WTC11 (cell line): ENCODE measurements around the gene TMEM151A. TPM values are rescaled to one million over a fixed set of nuclear protein-coding genes. Genes with fewer than 3 reads are reported as not detected.
"Not testable (repeated sequence)": the region's sequence is repeated elsewhere in the genome, so short reads cannot be mapped to it uniquely, and the experiment has no call there.

Source experiments
- ATAC-seq: fragments of 200-7000 bp; cut with Tn5 transposase; 2 replicates; pipeline ENCODE4 v1.10.0; 2021; ENCODE audit warnings: mild to moderate bottlenecking, moderate library complexity
- CTCF ChIA-PET: fragments of 300-600 bp; sonication (Branson Sonifier 250); formaldehyde crosslinking; loops from one replicate; lab custom pipeline; 2021; ENCODE audit warnings: antibody characterized with exemption; lab: Charles Lee
- POLR2A ChIA-PET: fragments of 350-600 bp; sonication (Branson Sonifier 250); formaldehyde crosslinking; loops from one replicate; lab custom pipeline; 2021; ENCODE audit warnings: antibody characterized with exemption; lab: Charles Lee
- DNase-seq: peaks from one replicate; pipeline ENCODE4 v3.0.0; 2021; ENCODE audit warnings: low spot score
- H3K27ac Mint-ChIP-seq: 2 replicates; pipeline ENCODE4 v1.8.0; 2021; ENCODE audit warnings: mixed read lengths
- H3K27me3 Mint-ChIP-seq: 2 replicates; pipeline ENCODE4 v1.8.0; 2021; ENCODE audit warnings: low read depth, mild to moderate bottlenecking, moderate library complexity, mixed read lengths
- H3K36me3 Mint-ChIP-seq: 2 replicates; pipeline ENCODE4 v1.8.0; 2021; ENCODE audit warnings: mixed read lengths
- H3K4me1 Mint-ChIP-seq: 2 replicates; pipeline ENCODE4 v1.8.0; 2022; ENCODE audit warnings: mixed read lengths
- H3K4me3 Mint-ChIP-seq: 2 replicates; pipeline ENCODE4 v1.8.0; 2021; ENCODE audit warnings: mild to moderate bottlenecking, moderate library complexity, mixed read lengths
- H3K9me3 Mint-ChIP-seq: 2 replicates; pipeline ENCODE4 v1.8.0; 2021; ENCODE audit warnings: mixed read lengths
- AFF4 ChIP-seq: sonication (generic); formaldehyde crosslinking; IDR thresholded peaks from 2 replicates; pipeline ENCODE4 v1.8.1; 2023; ENCODE audit warnings: mild to moderate bottlenecking, missing genetic modification reagents, borderline replicate concordance
- ATF3 ChIP-seq: sonication (generic); formaldehyde crosslinking; conservative IDR thresholded peaks from 2 replicates; pipeline ENCODE4 v1.8.1; 2022; ENCODE audit warnings: mild to moderate bottlenecking, missing genetic modification reagents
- ATF6 ChIP-seq: sonication (generic); formaldehyde crosslinking; IDR thresholded peaks from 2 replicates; pipeline ENCODE4 v1.8.1; 2023; ENCODE audit warnings: mild to moderate bottlenecking, missing genetic modification reagents
- GTF2I ChIP-seq: fragments of 250-450 bp; sonication (Bioruptor Pico); conservative IDR thresholded peaks from 2 replicates; pipeline ENCODE4 v1.4.0; 2021; ENCODE audit warnings: mild to moderate bottlenecking
- JAZF1 ChIP-seq: fragments of 250-450 bp; sonication (Bioruptor Pico); IDR thresholded peaks from 2 replicates; pipeline ENCODE4 v1.9.0; 2021; ENCODE audit warnings: moderate library complexity, mild to moderate bottlenecking, inconsistent platforms
- MAX ChIP-seq: sonication (generic); formaldehyde crosslinking; IDR thresholded peaks from 2 replicates; pipeline ENCODE4 v1.8.0; 2022; ENCODE audit warnings: mild to moderate bottlenecking, missing genetic modification reagents
- OVOL2 ChIP-seq: fragments of 250-450 bp; sonication (Bioruptor Pico); IDR thresholded peaks from 2 replicates; pipeline ENCODE4 v1.9.0; 2021; ENCODE audit warnings: mild to moderate bottlenecking, borderline replicate concordance
- SMAD3 ChIP-seq: sonication (generic); formaldehyde crosslinking; IDR thresholded peaks from 2 replicates; pipeline ENCODE4 v1.8.0; 2022; ENCODE audit warnings: missing genetic modification reagents, mild to moderate bottlenecking, borderline replicate concordance
- TEAD4 ChIP-seq: sonication (generic); formaldehyde crosslinking; IDR thresholded peaks from 2 replicates; pipeline ENCODE4 v1.8.0; 2022; ENCODE audit warnings: mild to moderate bottlenecking, missing genetic modification reagents
- ZNF138 ChIP-seq: sonication (generic); formaldehyde crosslinking; conservative IDR thresholded peaks from 2 replicates; pipeline ENCODE4 v1.8.1; 2022; ENCODE audit warnings: mild to moderate bottlenecking, moderate library complexity, missing genetic modification reagents
- ZNF396 ChIP-seq: fragments of 250-450 bp; sonication (Bioruptor Pico); IDR thresholded peaks from 2 replicates; pipeline ENCODE4 v1.8.0; 2021; ENCODE audit warnings: mild to moderate bottlenecking, moderate library complexity, borderline replicate concordance
- ZNF671 ChIP-seq: fragments of 250-450 bp; sonication (Bioruptor Pico); IDR thresholded peaks from 2 replicates; pipeline ENCODE4 v1.8.0; 2021; ENCODE audit warnings: mild to moderate bottlenecking
- total RNA-seq: library from RNA; stranded (reverse); gene quantifications from 3 replicates; pipeline ENCODE4 v1.2.3, GENCODE V29; 2021

Gene TMEM151A
- total RNA-seq, 1 experiment from 2014 or later: 2.2 TPM

GRCh38 chr11:66318600-66318970 is 26.9 kb downstream of the TMEM151A start:
- H3K27ac Mint-ChIP-seq: no peak overlapping the region
- no peak overlapping the region for H3K4me3 Mint-ChIP-seq

GRCh38 chr11:66320289-66320688 is 28.6 kb downstream of the TMEM151A start:
- H3K27ac Mint-ChIP-seq, POLR2A ChIA-PET, CTCF ChIA-PET, H3K4me3 Mint-ChIP-seq, ATAC-seq, DNase-seq: not testable (repeated sequence)
- peaks cover 20% of the 10 kb centered on the region for H3K4me1 Mint-ChIP-seq
- H3K36me3 Mint-ChIP-seq: peaks cover 20% of the 10 kb centered on the region
- H3K9me3 Mint-ChIP-seq: peaks cover 26% of the 10 kb centered on the region
- peaks cover 20% of the 10 kb centered on the region for H3K27me3 Mint-ChIP-seq

More at GRCh38 chr11:66318600-66318970, 26.9 kb downstream of the TMEM151A start:
- ATAC-seq (no peak), DNase-seq (no peak)
- H3K4me1 Mint-ChIP-seq: peaks cover 24% of the 10 kb centered on the region
- ChIA-PET POLR2A (interaction anchor here (1.4 kb wide), 1 partner anchor 16 kb away, joined by 8 read pairs; no protein-coding TSS in a partner anchor), CTCF (interaction anchor here (1.0 to 3.4 kb wide), 6 partner anchors 8 to 68 kb away, joined by 3 to 31 read pairs (median 14); partner anchors contain the start of genes RIN1 and YIF1A)
- peaks cover 22% of the 10 kb centered on the region for H3K27me3 Mint-ChIP-seq
- TF ChIP-seq ZNF138 (CRISPR knock-in tag): no peak
- TF ChIP-seq GTF2I (CRISPR knock-in tag): no peak
- peaks cover 24% of the 10 kb centered on the region for H3K9me3 Mint-ChIP-seq
- peaks cover 20% of the 10 kb centered on the region for H3K36me3 Mint-ChIP-seq

- Mint-ChIP-seq H3K4me1 (peaks cover 20% of the 10 kb centered on the region), H3K36me3 (peaks cover 20% of the 10 kb centered on the region), H3K27me3 (peaks cover 17% of the 10 kb centered on the region), H3K9me3 (peaks cover 26% of the 10 kb centered on the region)
- H3K4me3 Mint-ChIP-seq, DNase-seq, H3K27ac Mint-ChIP-seq, ATAC-seq, CTCF ChIA-PET, POLR2A ChIA-PET: not testable (repeated sequence)
Measured at GRCh38 chr11:66320748-66321147, 29.1 kb downstream of the TMEM151A start.

- TF ChIP-seq OVOL2 (no peak), JAZF1 (CRISPR knock-in tag) (no peak), SMAD3 (CRISPR knock-in tag) (no peak), ZNF396 (CRISPR knock-in tag) (no peak), ATF6 (CRISPR knock-in tag) (no peak), ZNF671 (no peak), ATF3 (CRISPR knock-in tag) (no peak), MAX (no peak), AFF4 (CRISPR knock-in tag) (no peak), TEAD4 (no peak)
- POLR2A ChIA-PET: interaction anchor here (1.6 kb wide), 1 partner anchor 9 kb away, joined by 14 read pairs; no protein-coding TSS in a partner anchor
- H3K27ac Mint-ChIP-seq: no peak overlapping the region
- DNase-seq (no peak), ATAC-seq (no peak)
- peaks cover 20% of the 10 kb centered on the region for H3K36me3 Mint-ChIP-seq
- peaks cover 17% of the 10 kb centered on the region for H3K27me3 Mint-ChIP-seq
- peaks cover 22% of the 10 kb centered on the region for H3K4me1 Mint-ChIP-seq
- CTCF ChIA-PET: interaction anchor here (0.6 to 2.0 kb wide), 9 partner anchors 9 to 151 kb away, joined by 3 to 51 read pairs (median 4); partner anchors contain the start of genes RAB1B, RIN1 and YIF1A
- H3K9me3 Mint-ChIP-seq: peaks cover 26% of the 10 kb centered on the region
- H3K4me3 Mint-ChIP-seq: no peak overlapping the region
Measured at GRCh38 chr11:66321606-66322005, 29.9 kb downstream of the TMEM151A start.
